NB4 (cell line): ENCODE data around the gene TSKU.

ENCODE experiments used
- DNase-seq: peaks from one replicate; pipeline ENCODE4 v3.0.0; 2010; ENCODE audit warnings: low read depth
- H3K4me3 ChIP-seq: one replicate; pipeline ENCODE4 v1.5.1; 2011; ENCODE audit warnings: mild to moderate bottlenecking, low read depth, low read length, moderate library complexity
- CTCF ChIP-seq: IDR thresholded peaks from one replicate; pipeline ENCODE4 v1.5.1; 2012; ENCODE audit warnings: low read depth, low read length
- MAX ChIP-seq: IDR thresholded peaks from 2 replicates; pipeline ENCODE4 v1.6.1; 2011; ENCODE audit warnings: low read depth, low read length
- MYC ChIP-seq: IDR thresholded peaks from 2 replicates; pipeline ENCODE4 v1.6.1; 2011; ENCODE audit warnings: low read depth, low read length
- POLR2A ChIP-seq: IDR thresholded peaks from 2 replicates; pipeline ENCODE4 v1.6.1; 2011; ENCODE audit warnings: mild to moderate bottlenecking; ENCODE audit not compliant: insufficient read length; ENCODE audit errors: extremely low read depth

TSKU gene

GRCh38 chr11:76792505-76793264 is 9.5 kb downstream of the TSKU start:
- DNase-seq: no peak
- no peak overlapping the region for H3K4me3 ChIP-seq
- TF ChIP-seq CTCF: no peak
- TF ChIP-seq POLR2A: no peak

- no peak overlapping the region for H3K4me3 ChIP-seq
- no peak for TF ChIP-seq MYC
- no peak for TF ChIP-seq POLR2A
- no peak for TF ChIP-seq CTCF
- TF ChIP-seq MAX: no peak
- DNase-seq: no peak
Observed at GRCh38 chr11:76793391-76794291, 10.5 kb downstream of the TSKU start.

GRCh38 chr11:76794371-76795289 is 11.5 kb downstream of the TSKU start:
- no peak for DNase-seq
- H3K4me3 ChIP-seq: no peak overlapping the region
- TF ChIP-seq POLR2A: no peak
- TF ChIP-seq MAX: no peak
- no peak for TF ChIP-seq MYC
- TF ChIP-seq CTCF: no peak

- no peak for DNase-seq
- TF ChIP-seq CTCF: no peak
- TF ChIP-seq MYC: no peak
- no peak for TF ChIP-seq POLR2A
- no peak for TF ChIP-seq MAX
- no peak overlapping the region for H3K4me3 ChIP-seq
Observed at GRCh38 chr11:76795290-76795935, 12.3 kb downstream of the TSKU start.

- DNase-seq: no peak
- no peak overlapping the region for H3K4me3 ChIP-seq
- TF ChIP-seq MAX (no peak), MYC (no peak), POLR2A (no peak), CTCF (no peak)
Observed at GRCh38 chr11:76795936-76796441, 12.8 kb downstream of the TSKU start.
